ENCODE measurements around the gene SAMD4B.
A peak's percentile ranks its signal among the peaks of the same experiment; 100 is the strongest.

SAMD4B gene

DNA sequence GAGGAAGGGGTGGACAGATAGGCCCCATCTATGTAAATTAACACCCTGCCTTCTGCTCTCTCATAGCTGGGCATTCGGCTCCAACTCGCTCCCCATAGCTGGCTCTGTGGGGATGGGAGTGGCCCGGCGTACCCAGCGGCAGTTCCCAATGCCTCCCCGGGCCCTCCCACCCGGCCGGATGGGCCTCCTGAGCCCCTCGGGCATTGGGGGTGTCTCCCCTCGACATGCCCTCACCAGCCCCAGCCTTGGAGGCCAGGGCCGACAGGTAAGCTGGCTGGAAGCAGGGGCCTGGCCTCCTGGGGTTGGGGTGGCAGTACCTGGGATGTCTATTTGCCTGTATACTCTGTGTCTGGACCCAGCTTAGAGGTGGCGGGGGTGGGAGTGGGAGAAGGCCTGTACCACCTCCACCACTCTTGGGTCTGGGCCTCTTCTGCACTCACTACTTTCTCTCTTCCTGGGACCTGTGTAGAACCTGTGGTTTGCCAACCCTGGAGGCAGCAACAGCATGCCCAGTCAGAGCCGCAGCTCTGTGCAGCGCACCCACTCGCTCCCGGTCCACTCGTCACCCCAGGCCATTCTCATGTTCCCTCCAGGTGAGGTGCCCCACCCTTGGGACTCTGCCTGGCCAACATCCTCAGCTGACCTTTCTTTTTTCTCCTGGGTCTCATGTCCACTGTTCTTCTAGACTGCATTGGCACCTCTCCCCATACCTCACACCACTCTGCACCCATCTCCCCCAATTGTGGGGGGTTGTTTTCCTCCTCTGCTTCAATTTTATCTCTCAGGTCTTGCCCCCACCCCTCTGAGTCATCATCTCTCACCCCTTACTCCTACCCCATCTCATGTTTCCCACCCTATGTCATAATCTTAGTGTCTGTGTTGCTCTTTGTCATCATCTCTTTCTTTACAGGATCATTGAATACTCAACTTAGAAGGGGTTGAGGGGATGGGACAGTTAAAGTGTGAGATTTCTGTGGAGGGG is 38.6 kb downstream of the SAMD4B start:
- Histone ChIP-seq H3K9ac (ENCODE audit: low read depth, low read length) (no peak overlapping the region), H3K36me3 (ENCODE audit: insufficient read depth, low read length) (peaks cover 26% of the 10 kb centered on the region), H3K9me3 (ENCODE audit: control insufficient read depth, insufficient read depth, low read length) (no peaks in the 10 kb centered on the region), H3K4me1 (ENCODE audit: insufficient read depth, low read length) (peaks cover 7% of the 10 kb centered on the region; the same call in 1 of the 2 replicates)

DNA sequence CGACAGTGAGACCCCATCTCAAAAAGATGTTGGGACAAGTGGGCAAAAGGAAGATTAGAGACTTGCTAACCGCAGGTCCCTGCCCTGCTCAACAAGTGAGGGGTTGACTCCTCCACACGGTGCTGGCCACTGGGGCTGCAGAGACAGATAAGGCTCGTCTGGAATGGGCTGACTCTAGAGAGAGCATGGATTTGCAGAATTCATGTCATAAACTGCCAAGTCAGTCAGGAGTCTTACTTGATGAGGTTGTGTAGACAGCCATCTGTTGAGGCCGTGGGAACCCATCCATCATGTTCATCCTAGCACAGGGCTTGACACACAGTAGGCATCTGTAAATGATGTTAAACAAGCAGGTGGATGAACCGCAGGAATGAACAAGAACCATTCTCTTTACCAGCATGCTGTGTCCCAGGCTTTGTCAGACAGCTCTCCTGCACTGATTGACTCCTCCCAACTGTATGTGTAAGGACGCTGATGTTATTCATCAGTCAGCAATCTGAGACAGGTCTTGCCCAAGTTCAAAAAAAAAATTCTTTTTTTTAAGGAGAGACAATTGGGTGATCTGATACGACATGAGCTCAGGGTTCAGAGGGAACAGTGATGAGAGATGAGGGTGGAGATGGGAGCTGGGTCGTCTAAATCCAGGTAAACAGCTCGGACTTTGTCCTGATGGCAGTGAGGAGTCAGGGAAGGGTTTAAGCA is 39.8 kb downstream of the SAMD4B start:
- no peak overlapping the region for H3K9ac ChIP-seq (ENCODE audit: low read depth, low read length)
- no peaks in the 10 kb centered on the region for H3K9me3 ChIP-seq (ENCODE audit: control insufficient read depth, insufficient read depth, low read length)
- H3K36me3 ChIP-seq (ENCODE audit: insufficient read depth, low read length), result peaks cover 17% of the 10 kb centered on the region
- H3K4me1 ChIP-seq (ENCODE audit: insufficient read depth, low read length), result peaks cover 7% of the 10 kb centered on the region; the same call in 1 of the 2 replicates

DNA sequence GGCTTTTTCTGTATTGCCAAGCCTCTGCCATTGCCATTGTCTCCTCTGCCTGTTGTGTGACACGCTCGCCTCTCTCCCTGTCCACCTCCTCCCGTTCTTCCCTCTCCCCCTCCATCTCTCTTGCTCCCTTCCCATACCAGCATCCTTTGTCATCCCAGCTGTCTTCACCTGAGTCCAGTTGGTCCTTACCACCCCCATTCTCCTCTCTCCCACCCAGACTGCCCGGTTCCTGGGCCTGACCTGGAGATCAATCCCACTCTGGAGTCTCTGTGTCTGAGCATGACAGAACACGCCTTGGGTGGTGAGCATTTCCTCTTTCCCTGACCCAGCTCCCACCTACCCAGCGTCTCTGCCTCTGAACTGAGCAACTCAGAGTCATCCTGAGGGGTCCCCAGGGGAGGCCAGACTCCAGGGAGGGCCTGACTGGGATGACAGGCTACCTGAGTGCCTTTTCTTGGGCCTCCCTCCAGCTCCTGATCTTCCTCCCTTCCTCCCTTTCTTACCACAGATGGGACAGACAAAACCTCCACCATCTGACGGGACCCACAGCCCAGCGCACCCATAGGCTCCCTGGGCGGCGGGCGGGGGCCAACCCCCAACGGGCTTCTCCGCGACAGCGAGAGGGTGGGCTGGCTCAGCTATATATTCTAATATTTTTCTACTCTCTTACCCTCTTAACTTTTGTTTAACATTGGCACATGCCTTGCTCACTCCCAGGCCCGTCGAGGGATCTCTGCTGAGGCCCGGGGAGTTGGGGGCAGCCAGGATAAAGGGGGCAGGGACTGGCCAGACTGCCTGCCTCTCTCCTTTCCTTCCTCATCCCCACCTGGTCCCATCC is 41.0 kb downstream of the SAMD4B start:
- Histone ChIP-seq H3K4me1 (ENCODE audit: insufficient read depth, low read length) (peaks cover 7% of the 10 kb centered on the region; the same call in 1 of the 2 replicates), H3K36me3 (ENCODE audit: insufficient read depth, low read length) (peaks cover 12% of the 10 kb centered on the region), H3K9ac (ENCODE audit: low read depth, low read length) (no peak overlapping the region), H3K9me3 (ENCODE audit: control insufficient read depth, insufficient read depth, low read length) (no peaks in the 10 kb centered on the region)

DNA sequence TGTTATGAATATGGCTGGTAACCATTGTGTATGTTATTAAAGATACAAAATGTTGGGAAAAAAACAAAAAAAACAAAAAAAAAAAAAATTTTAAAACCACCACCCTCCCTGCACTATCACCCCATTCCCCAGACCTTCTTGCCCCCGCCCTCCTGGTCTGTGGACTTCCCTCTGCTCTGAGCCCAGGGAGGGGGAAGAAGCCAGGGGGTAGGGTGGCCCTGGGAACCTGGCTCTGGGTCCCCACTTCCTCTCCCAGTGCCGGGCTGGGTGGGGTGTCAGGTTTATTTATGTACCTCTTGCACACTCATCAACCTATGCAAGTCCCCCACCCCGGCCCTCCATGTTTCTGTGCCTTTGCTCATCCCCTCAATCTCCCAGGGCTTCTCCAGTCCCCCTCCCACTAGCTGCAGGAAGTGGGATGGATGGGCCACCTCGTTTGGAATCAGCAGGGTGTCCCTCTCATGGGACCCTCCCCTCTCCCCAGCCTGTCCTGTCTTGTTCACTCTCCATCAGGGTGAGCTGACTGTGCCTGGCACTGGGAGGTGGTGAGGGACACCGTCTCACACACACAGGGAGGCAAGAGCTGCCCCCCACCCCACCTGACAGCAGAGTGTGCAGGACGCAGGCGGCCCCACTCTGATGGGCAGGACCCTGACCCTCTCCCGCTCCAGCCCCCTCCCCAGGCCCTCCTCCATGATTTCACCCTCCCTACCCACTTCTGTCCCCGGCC is 42.8 kb downstream of the SAMD4B start:
- H3K9ac ChIP-seq (ENCODE audit: low read depth, low read length), result no peak overlapping the region
- no peaks in the 10 kb centered on the region for H3K9me3 ChIP-seq (ENCODE audit: control insufficient read depth, insufficient read depth, low read length)
- peaks cover 7% of the 10 kb centered on the region; the same call in 1 of the 2 replicates for H3K4me1 ChIP-seq (ENCODE audit: insufficient read depth, low read length)
- H3K36me3 ChIP-seq (ENCODE audit: insufficient read depth, low read length), result peaks cover 9% of the 10 kb centered on the region

DNA sequence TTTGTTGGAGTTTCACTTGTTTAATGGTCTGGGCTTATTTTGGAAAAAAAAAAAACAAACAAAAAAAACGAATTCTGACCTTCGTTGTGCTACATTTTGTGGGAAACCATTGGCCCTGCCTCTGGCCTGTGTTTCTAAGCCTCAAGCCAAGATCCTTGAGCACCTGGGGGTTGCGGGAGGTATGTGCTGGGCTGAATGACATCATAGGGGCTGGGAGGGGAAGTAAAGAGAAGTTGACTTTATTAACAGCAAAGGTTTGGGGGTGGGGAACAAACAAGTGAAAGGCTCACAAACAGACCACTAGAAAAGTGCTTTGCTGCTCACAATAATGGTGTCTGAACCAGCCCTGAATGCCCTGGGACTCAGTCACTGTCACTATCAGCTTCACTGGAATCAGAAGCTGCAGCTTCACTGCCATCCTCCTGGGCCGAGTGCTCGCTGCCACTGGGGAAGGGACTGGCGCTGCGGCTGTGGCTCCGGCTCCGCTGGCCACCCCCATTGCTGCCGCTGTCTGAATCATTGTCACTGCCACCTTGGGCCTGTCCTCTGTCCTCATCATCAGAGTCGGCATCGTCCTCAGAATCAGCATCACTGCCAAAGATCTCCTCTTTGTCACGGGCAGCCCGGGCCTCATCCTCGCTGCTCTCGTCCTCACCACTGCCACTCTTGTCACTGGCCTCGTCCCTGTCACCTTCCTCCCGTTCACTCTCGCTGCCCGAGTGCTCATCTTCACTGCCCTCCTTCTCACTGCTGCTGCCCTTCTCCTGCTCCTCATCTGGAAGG is 43.6 kb downstream of the SAMD4B start:
- Histone ChIP-seq H3K9me3 (ENCODE audit: control insufficient read depth, insufficient read depth, low read length) (no peaks in the 10 kb centered on the region), H3K36me3 (ENCODE audit: insufficient read depth, low read length) (peaks cover 8% of the 10 kb centered on the region), H3K4me1 (ENCODE audit: insufficient read depth, low read length) (peaks cover 7% of the 10 kb centered on the region; the same call in 1 of the 2 replicates), H3K9ac (ENCODE audit: low read depth, low read length) (no peak overlapping the region)

DNA sequence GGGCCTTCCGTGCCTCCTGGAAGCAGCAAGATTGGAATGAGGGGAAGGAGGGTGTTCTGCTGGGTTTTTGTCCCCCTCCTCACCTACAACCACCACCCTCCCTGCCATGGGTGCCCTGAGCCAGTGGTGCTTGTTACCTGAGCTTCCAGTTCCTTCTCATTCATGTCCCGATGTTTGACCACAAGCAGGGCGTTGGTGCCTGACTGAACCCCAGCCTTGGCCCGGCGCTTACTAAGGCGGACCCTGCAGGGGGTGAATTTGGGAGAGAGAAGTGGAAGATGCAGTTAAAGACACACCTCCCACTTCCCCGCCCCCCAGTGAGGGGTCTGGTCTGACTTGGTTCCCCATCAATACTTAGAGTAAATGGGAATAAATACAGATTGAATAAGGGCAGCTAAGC is 44.3 kb downstream of the SAMD4B start:
- Histone ChIP-seq H3K4me1 (ENCODE audit: insufficient read depth, low read length) (peaks cover 7% of the 10 kb centered on the region; the same call in 1 of the 2 replicates), H3K9ac (ENCODE audit: low read depth, low read length) (no peak overlapping the region), H3K36me3 (ENCODE audit: insufficient read depth, low read length) (peaks cover 8% of the 10 kb centered on the region), H3K9me3 (ENCODE audit: control insufficient read depth, insufficient read depth, low read length) (no peaks in the 10 kb centered on the region)

DNA sequence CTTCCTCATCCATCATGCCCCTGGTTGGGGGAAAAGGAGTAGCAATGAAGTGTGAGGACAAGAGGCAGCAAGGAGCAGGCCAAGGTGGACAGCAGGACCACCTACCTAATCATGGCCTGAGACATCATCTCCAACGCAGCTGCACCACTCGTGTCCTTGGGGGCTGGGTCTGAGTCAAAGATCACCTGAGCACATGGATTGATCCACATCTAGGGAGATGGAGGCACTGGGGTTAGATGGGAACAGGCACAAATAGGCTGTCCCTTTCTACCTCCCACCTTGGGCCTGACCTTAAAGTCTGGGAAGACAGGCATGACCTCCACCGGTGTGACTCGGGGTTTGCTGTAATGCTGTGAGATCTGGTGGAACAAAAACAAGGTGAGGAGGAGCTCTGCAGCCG is 46.4 kb downstream of the SAMD4B start:
- peaks cover 12% of the 10 kb centered on the region for H3K36me3 ChIP-seq (ENCODE audit: insufficient read depth, low read length)
- H3K9ac ChIP-seq (ENCODE audit: low read depth, low read length), result no peak overlapping the region
- peaks cover 7% of the 10 kb centered on the region; the same call in 1 of the 2 replicates for H3K4me1 ChIP-seq (ENCODE audit: insufficient read depth, low read length)
- H3K9me3 ChIP-seq (ENCODE audit: control insufficient read depth, insufficient read depth, low read length), result no peaks in the 10 kb centered on the region

DNA sequence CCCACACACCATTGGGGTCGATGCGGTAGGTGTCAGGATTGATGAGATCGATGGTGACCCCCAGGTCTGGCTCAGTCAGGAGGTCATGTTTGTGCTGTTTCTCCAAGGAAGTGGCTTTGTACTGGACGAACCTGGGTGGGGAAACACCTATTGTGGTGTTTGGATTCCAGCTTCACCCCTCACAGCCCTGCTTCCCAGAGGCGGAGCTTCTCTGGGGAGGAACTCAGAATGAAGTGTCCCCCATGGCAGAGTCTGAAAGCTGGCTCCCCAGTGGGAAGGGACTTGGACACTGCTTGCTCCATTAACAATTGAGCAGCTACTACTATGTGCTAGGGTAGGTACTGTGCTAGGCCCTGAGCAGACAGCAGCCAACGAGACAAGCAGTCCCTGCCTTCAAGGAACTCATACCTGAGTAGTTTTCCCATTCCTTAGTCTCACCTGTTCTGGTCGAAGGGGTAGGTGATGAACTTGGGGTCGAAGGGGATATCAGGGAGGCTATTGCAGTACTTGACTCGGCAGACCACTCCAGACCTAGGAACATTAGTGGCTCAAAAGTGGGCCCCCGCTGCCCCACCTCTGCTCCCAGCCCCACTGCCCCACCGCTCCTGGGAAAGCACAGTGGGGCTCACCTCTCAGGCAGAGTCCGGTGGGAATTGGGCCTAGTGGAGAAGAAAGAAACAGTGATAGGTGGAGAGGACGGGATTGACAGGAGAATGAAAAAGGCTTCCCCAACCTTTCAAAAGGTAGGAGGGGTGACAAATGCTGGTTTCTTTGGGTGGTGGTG is 47.6 kb downstream of the SAMD4B start:
- Histone ChIP-seq H3K9me3 (ENCODE audit: control insufficient read depth, insufficient read depth, low read length) (no peaks in the 10 kb centered on the region), H3K4me1 (ENCODE audit: insufficient read depth, low read length) (peaks cover 7% of the 10 kb centered on the region; the same call in 1 of the 2 replicates), H3K9ac (ENCODE audit: low read depth, low read length) (peak overlapping the region; percentile 64), H3K36me3 (ENCODE audit: insufficient read depth, low read length) (peaks cover 11% of the 10 kb centered on the region; the same call in 1 of the 2 replicates)

DNA sequence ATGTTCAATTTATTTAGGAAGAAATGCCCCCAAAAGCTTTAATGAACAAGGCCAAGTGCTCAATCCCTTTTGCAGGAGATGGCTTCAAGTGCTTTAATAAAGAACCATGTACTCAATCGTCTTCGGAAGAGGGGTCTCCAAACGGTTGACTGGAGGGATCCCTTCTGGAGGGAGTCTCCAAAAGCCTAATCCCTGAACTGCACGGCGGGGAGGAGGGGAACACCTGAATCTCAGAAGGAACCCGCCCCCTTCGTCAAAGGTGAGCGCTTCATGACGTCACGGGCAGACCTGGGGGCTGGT is 48.2 kb downstream of the SAMD4B start:
- H3K36me3 ChIP-seq (ENCODE audit: insufficient read depth, low read length), result peaks cover 14% of the 10 kb centered on the region
- peak overlapping the region; percentile 64 for H3K9ac ChIP-seq (ENCODE audit: low read depth, low read length)
- peaks cover 2% of the 10 kb centered on the region; the same call in 1 of the 2 replicates for H3K4me1 ChIP-seq (ENCODE audit: insufficient read depth, low read length)
- H3K9me3 ChIP-seq (ENCODE audit: control insufficient read depth, insufficient read depth, low read length), result no peaks in the 10 kb centered on the region

DNA sequence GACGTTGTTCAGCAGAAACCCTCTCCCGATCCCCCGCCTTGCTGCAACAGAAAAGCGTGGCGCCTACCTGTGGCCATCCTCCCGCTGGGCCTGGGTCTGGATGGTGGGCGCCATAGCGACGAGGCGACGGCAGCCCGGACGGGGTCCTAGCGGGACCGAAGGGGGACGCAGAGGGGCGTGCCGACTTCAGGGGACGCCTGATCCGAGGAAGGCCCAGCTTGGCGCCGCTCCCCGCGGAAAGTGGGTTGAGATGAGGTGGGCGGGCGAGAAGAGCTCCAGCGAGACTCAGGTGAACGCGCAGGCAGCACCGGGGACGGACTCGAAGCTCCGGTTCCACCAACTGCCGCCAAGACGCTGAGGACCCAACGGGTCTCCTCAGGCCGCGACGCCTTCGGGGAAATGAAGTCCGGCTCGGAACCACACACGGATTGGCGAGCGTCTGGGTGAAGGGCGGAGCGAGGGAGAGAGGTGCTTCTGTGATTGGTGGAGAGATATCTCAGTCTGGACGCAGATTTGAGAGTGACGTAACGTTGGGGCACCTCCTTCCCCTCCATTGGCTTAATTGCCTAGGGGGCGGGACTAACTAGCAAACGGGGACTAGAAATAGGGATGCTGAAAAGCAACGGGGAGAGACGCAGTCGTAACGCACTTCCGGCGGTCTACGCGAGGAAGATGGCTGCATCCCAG is 48.7 kb downstream of the SAMD4B start, which contains the start of the genes MED29 and PAF1:
Gene MED29 (plus strand): TSS at position 628 of the 687 bp plus-strand sequence. CDS start 45 bp downstream, at position 673.
Gene PAF1 (minus strand): TSS at position 356 of the 687 bp plus-strand sequence. CDS start 242 bp downstream, at position 114.
- Histone ChIP-seq H3K36me3 (ENCODE audit: insufficient read depth, low read length) (peaks cover 14% of the 10 kb centered on the region), H3K4me1 (ENCODE audit: insufficient read depth, low read length) (no peaks in the 10 kb centered on the region; the same call in 1 of the 2 replicates), H3K9ac (ENCODE audit: low read depth, low read length) (peak within 1 kb of the TSS; percentile 87), H3K9me3 (ENCODE audit: control insufficient read depth, insufficient read depth, low read length) (no peaks in the 10 kb centered on the region)

DNA sequence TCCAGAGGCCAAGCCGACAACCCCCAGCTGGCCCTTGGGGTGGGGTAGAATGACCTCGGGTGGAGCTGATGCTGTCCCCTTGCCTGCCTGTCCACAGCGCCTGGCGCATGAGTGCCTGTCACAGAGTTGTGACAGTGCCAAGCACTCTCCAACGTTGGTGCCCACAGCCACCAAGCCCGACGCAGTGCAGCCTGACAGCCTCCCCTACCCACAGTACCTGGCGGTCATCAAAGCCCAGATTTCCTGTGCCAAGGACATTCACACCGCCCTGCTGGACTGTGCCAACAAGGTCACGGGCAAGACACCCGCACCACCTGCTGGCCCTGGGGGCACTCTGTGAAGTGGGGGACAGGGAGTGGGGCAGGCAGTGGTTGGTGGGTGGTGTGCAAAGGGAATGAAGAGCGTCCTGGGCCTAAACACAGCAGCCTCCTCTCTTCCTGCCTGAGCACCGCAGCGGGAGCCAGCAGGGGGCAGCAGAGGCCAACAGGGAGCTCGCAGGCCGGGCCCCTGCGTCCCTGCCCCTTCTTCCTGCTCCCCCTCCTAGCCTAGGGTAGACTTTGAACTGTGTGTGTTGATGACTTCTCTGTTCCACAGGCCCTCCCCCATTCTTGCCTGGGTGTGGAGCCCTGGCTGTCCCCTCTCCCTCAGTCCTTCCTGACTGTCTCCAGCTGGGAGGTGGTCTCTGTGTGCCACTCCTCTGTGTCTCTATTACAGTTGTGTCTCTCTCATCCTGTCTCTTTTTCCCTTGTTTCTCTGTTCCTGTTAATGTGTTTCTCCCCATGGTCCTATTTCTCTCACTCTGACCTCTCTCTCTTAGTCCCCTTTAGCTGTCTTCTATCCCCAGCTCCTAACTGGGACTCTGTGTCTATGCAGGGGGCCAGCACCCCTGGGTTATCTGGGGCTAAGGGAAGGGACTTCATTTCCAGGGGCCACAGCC is 55.4 kb downstream of the SAMD4B start:
- Histone ChIP-seq H3K4me1 (ENCODE audit: insufficient read depth, low read length) (peaks cover 25% of the 10 kb centered on the region), H3K9ac (ENCODE audit: low read depth, low read length) (no peak overlapping the region), H3K36me3 (ENCODE audit: insufficient read depth, low read length) (peaks cover 12% of the 10 kb centered on the region), H3K9me3 (ENCODE audit: control insufficient read depth, insufficient read depth, low read length) (no peaks in the 10 kb centered on the region)
